ENCODE results near the gene GCSAM.

DNA sequence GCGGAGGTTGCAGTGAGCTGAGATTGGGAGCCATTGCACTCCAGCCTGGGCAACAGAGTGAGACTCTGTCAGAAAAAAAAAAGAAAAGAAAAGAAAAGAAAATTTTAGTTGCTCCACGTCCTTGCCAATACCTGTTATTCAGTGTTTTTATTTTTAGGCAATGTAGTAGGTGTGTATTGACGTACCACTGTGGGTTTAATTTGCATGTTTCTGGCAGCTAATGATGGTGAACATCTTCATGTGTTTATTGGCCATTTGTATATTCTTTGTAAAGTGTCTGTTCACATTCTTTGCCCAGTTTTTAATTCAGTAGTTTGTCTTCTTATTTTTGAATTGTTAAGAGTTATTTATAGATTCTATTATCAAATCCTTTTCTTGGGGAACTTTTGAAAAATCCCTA is 38.1 kb upstream of the GCSAM start:
- no peak for TF ChIP-seq POLR2AphosphoS5 (IDR thresholded peaks at IDR 0.05; ENCODE audit: insufficient read depth, low read depth, low read length)
- TF ChIP-seq, protein P1, sequence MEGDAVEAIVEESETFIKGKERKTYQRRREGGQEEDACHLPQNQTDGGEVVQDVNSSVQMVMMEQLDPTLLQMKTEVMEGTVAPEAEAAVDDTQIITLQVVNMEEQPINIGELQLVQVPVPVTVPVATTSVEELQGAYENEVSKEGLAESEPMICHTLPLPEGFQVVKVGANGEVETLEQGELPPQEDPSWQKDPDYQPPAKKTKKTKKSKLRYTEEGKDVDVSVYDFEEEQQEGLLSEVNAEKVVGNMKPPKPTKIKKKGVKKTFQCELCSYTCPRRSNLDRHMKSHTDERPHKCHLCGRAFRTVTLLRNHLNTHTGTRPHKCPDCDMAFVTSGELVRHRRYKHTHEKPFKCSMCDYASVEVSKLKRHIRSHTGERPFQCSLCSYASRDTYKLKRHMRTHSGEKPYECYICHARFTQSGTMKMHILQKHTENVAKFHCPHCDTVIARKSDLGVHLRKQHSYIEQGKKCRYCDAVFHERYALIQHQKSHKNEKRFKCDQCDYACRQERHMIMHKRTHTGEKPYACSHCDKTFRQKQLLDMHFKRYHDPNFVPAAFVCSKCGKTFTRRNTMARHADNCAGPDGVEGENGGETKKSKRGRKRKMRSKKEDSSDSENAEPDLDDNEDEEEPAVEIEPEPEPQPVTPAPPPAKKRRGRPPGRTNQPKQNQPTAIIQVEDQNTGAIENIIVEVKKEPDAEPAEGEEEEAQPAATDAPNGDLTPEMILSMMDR (IDR thresholded peaks at IDR 0.05; ENCODE audit: extremely low read depth in 1 of 2, insufficient read depth in 1 of 2, low read depth in 1 of 2, low read length in 2 of 2): no peak
- TF ChIP-seq EZH2 (IDR thresholded peaks at IDR 0.05; ENCODE audit: borderline replicate concordance, low read depth, low read length, severe bottlenecking): no peak
- TF ChIP-seq MYC (IDR thresholded peaks at IDR 0.05; ENCODE audit: low read depth, low read length): no peak
- no peak for TF ChIP-seq JUN (IDR thresholded peaks at IDR 0.05; ENCODE audit: borderline replicate concordance, insufficient read depth, insufficient read length, low read depth)

Measured in endothelial cell of umbilical vein (primary cell).